ENCODE results near the gene CBFA2T2.

DNA sequence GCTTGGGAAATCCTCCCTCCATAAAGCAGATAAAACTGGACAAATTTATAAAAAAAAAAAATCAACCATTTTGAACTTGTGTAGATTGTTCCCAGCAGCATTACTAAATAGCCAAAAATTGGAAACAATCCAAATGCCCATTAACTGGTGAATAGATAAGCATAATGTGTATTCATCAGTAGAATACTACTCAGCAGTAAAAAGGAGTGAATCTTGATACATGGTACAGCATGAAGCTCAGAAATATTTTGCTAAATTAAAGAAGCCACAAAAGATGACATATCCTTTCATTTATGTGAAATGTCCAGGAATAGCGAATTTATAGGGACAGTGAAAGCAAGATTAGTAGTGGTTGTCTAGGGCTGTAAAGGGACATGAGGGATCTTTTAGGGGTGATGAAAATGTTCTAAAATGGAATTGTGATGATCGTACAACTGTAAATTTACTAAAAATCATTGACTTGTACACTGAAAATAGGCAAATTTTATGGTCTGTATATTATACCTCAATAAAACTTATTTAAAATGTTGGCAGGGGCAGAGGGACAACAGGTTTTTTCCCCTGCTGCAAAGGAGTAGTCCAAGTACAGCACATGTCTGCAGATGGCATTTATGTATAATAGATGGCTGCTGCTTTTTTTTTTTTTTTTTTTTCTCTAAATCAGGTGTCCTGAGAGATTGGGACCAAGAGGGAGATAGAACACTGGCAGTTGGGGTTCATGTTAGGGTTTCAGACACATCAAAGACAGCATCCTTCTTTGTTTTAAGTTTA, 59.5 kb downstream of the CBFA2T2 start:
- TF ChIP-seq, protein P1, sequence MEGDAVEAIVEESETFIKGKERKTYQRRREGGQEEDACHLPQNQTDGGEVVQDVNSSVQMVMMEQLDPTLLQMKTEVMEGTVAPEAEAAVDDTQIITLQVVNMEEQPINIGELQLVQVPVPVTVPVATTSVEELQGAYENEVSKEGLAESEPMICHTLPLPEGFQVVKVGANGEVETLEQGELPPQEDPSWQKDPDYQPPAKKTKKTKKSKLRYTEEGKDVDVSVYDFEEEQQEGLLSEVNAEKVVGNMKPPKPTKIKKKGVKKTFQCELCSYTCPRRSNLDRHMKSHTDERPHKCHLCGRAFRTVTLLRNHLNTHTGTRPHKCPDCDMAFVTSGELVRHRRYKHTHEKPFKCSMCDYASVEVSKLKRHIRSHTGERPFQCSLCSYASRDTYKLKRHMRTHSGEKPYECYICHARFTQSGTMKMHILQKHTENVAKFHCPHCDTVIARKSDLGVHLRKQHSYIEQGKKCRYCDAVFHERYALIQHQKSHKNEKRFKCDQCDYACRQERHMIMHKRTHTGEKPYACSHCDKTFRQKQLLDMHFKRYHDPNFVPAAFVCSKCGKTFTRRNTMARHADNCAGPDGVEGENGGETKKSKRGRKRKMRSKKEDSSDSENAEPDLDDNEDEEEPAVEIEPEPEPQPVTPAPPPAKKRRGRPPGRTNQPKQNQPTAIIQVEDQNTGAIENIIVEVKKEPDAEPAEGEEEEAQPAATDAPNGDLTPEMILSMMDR (IDR thresholded peaks at IDR 0.05) = no peak
- no peak for TF ChIP-seq POLR2A (IDR thresholded peaks at IDR 0.05)
